NCI-H526 treated with DMSO at 0.1 percent for 48 hours (cell line): Measurements from ENCODE around the gene DMRTA2.

Experiments used
- DNase-seq: peaks from one replicate; lab custom pipeline; 2025; lab: John Stamatoyannopoulos, UW

DMRTA2 gene

GRCh38 chr1:50424045-50424883 lies 1.0 kb upstream of the DMRTA2 start:
- DNase-seq = no peak

- DNase-seq = no peak
These were observed 392 bp upstream of the DMRTA2 start for GRCh38 chr1:50423670-50424000.

GRCh38 chr1:50422675-50422945 lies 633 bp downstream of the DMRTA2 start:
- no peak for DNase-seq

DNA sequence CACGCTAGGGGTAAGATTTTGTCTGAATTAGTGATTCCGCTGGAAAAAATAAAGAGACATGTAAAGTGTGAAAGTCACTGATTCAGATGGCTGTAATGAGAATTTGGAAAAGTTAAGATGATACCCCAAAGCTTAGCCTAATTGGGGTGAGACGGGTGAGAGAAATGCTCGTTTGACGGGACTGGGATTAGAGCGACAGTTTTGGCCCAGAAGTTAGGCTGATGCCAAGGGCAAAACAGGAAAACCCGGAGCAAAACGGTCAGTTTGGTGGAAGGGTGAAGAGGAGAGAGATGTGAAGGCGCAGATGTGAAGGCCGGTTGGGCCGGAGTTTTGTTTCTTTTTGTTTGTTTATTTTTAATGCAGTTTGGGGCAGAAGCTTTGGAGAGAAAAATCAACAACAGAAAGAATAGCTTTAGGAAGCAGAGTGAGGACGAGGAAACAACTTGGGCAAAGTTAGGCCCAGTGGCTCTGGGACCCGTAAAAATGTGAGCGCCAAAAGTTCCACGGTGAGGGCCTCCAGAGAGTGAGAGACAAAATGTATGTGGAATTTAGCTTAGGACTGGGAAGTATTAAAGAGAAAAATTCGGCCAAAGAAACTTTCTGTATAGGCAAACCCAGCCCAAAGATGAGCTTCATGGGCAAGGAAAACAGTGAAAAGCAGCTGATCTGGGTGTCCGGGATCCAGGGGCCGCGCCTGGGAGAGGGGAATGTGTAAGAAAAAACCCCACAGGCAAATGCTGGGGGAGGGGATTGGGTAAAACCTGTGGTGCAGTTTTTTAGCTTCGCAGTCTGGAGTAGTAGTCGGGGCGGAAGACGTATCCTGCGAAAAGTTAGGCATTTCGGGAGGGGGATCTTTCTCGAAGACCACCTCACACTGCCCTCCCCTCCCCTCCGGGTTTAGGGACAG lies 1.2 kb downstream of the DMRTA2 start:
- DNase-seq = no peak

DNA sequence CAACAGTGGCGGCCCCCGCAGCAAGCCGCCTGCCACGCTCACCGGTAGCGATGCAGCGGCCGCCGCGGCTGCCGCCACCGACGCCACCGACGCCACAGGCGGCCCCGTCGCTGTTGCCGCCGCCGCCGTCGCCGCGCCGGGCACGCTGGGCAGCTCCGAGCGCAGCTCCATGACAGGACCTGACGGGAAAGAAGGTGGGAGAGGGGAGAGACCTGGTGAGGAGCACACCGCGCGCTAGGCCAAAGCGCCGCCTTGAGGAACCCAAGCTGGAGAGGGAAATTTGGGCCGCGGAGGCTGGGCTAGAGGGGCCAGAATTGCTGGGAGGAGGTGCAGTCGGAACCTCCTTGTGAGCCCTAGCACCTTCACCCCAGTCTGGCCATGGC lies 1.9 kb downstream of the DMRTA2 start:
- no peak for DNase-seq

GRCh38 chr1:50420689-50421365 lies 2.4 kb downstream of the DMRTA2 start:
- no peak for DNase-seq

GRCh38 chr1:50419907-50420677 lies 3.2 kb downstream of the DMRTA2 start:
- no peak for DNase-seq

GRCh38 chr1:50419192-50419906 lies 3.9 kb downstream of the DMRTA2 start:
- DNase-seq = no peak

DNA sequence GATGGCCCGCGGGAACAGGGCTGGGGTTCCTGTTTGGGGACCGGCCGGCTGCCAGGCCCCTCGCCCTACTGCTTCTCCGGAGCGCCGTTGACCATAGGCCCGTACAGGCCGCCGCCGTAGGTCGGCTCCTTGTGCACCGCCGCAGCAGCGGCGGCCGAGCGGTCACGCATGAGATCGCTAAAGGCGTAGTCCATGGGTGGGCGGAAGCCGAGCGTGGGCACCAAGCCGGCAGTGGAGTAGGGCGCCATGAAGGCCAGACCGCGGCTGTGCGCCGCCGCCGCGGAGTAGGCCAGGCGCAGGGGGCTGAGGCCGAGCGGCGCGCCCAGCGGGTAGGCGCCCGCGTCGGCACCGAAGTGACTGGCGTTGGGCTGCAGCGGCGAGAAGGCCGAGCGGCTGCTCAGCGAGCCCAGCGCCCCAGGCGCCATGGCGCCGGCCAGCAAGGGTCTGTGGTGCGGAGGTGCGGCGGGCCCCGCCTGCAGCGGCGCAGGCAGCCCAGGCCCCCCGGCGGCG lies 4.6 kb downstream of the DMRTA2 start:
- no peak for DNase-seq

- no peak for DNase-seq
These were observed 5.2 kb downstream of the DMRTA2 start for GRCh38 chr1:50417946-50418599.

- DNase-seq = no peak
These were observed 5.7 kb downstream of the DMRTA2 start for GRCh38 chr1:50417507-50417906.

GRCh38 chr1:50416553-50417453 lies 6.4 kb downstream of the DMRTA2 start:
- DNase-seq = no peak

- DNase-seq = no peak
These were observed 7.1 kb downstream of the DMRTA2 start for GRCh38 chr1:50416150-50416527.

DNA sequence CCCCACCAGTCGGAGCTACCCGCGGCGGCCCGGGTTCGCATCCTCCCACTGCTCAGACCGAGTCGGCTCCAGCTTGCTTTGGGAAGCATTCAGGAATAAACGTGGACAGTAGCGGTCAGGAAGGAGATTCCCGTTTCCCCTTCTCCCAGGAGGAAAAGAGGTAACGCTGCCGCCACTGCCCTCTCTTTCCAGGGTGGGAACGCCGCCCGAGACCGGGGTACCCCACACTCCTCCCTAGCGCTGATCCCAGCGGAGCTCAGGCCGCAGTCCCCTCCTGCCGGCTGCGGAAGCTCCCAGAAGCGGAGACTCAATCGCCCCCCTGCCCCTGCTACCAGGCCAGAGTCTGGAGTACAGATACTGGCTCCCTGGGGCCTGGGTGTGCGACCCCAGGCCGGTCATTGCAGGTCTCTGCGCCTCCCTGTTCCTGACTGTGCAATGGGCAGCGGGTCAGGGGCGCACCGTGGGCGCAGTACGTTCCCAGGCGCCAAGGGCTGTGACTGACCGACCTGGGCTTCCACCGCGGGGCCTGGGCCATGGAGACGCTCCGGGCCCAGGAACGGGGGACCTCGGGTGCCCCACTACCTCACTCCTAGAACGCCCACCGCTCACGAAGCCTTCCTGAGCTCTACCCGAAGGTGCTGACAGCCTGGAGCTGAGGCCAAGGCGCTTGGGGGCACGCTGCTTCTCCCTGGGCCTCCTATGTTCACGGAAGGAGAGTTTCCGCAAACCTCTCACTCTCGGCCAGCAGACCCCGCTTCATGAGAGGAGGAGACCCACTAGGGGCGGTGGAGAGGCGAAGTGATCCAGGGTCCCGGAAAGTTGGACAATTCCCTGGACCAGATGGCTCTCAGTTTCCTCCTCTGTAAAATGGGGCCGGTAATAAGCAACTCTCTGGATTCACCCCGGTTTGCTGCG lies 7.8 kb downstream of the DMRTA2 start:
- no peak for DNase-seq

GRCh38 chr1:50414853-50415234 lies 8.4 kb downstream of the DMRTA2 start:
- no peak for DNase-seq

DNA sequence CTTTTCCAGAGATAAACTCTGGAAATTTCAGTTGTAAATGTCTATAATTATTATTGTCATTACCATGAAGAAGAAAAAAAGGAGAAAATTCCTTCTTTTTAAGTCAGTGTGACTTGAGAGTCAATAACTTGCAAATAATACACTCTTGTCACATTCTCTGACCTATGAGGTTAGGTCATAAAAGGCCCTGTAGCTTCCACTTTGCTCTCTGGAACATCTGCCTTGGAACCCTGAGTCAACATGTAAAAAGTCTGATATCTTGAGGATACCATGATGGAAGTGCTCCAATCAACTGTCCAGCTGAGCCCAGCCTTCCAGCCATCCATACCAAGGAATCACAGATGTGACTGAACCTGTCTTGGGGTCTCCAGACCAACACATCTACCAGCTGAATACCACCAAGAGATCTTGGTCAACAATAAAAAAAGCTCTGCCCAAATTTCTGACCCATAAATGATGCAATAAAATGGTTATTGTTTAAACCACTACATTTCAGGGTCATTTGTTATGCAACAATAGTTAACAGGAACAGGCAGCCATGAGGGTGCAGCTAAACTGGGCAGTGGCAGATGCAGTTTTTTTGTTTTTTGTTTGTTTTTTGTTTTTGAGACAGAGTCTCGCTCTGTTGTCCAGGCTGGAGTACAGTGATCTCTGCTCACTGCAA lies 10.3 kb downstream of the DMRTA2 start:
- no peak for DNase-seq

GRCh38 chr1:50405814-50406213 lies 17.4 kb downstream of the DMRTA2 start:
- no peak for DNase-seq

DNA sequence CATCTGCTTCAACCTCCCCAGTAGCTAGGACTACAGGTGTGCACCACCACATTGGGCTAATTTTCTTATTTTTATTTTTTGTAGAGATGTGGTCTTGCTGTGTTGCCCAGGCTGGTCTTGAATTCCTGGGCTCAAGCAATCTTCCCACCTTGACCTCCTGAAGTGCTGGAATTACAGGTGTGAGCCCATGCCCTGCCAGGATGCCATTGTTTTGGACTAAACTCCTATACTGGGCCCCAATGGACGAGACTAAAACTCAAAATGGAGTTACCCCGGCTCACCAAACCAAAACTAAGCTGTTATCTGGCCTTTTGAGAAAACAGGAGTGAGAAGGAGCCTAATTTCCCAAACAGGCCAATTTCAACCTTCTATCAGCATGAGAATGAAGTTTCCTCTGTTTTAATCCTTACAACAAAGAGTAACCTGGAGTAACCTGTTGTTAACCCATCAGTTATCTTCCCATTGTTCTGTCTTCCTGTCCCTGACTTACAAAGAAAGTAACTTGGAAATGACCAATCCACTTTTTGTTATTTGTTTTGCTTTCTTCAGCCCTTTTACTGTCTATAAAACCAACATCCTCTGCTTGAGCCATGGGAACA lies 29.6 kb downstream of the DMRTA2 start:
- DNase-seq = no peak
